SK-N-SH treated with all-trans-retinoic acid at 6 μM for 48 hours (cell line): ENCODE data around the gene HSP90AB1.

ENCODE experiments used
- ARNTL ChIP-seq: fragments of 450-650 bp; formaldehyde crosslinking; IDR thresholded peaks from 2 replicates; pipeline ENCODE4 v1.5.0; 2020; ENCODE audit warnings: low read depth, mild to moderate bottlenecking, moderate library complexity, borderline replicate concordance
- CREB5 ChIP-seq: fragments of 250-450 bp; sonication (Bioruptor Pico); IDR thresholded peaks from 2 replicates; pipeline ENCODE4 v1.5.1; 2020; ENCODE audit warnings: low read depth, mild to moderate bottlenecking, moderate library complexity
- CSDC2 ChIP-seq: fragments of 250-450 bp; sonication (Bioruptor Pico); IDR thresholded peaks from 2 replicates; pipeline ENCODE4 v1.5.0; 2020; ENCODE audit warnings: mild to moderate bottlenecking, moderate library complexity
- GLIS3 ChIP-seq: fragments of 250-450 bp; sonication (Bioruptor Pico); IDR thresholded peaks from 2 replicates; pipeline ENCODE4 v1.5.0; 2020; ENCODE audit warnings: mild to moderate bottlenecking, moderate library complexity
- ISL1 ChIP-seq: fragments of 250-450 bp; sonication (Bioruptor Pico); IDR thresholded peaks from 2 replicates; pipeline ENCODE4 v2.1.2; 2022; ENCODE audit warnings: mild to moderate bottlenecking, moderate library complexity
- PATZ1 ChIP-seq: fragments of 250-450 bp; sonication (Bioruptor Pico); IDR thresholded peaks from 2 replicates; pipeline ENCODE4 v1.8.0; 2020; ENCODE audit warnings: mild to moderate bottlenecking, moderate library complexity, borderline replicate concordance
- PPARA ChIP-seq: fragments of 250-450 bp; sonication (Bioruptor Pico); IDR thresholded peaks from 2 replicates; pipeline ENCODE4 v1.5.0; 2020; ENCODE audit warnings: mild to moderate bottlenecking, borderline replicate concordance
- RARB ChIP-seq: fragments of 250-450 bp; sonication (Bioruptor Pico); IDR thresholded peaks from 2 replicates; pipeline ENCODE4 v1.8.0; 2021; ENCODE audit warnings: mild to moderate bottlenecking, moderate library complexity
- TCF4 ChIP-seq: fragments of 250-450 bp; sonication (Bioruptor Pico); IDR thresholded peaks from 2 replicates; pipeline ENCODE4 v1.8.0; 2021; ENCODE audit warnings: mild to moderate bottlenecking, moderate library complexity, borderline replicate concordance
- TSHZ2 ChIP-seq: fragments of 250-450 bp; sonication (Bioruptor Pico); IDR thresholded peaks from 2 replicates; pipeline ENCODE4 v1.5.0; 2020; ENCODE audit warnings: mild to moderate bottlenecking, moderate library complexity
- ZC3H10 ChIP-seq: fragments of 250-450 bp; sonication (Bioruptor Pico); IDR thresholded peaks from 2 replicates; pipeline ENCODE4 v1.5.1; 2021; ENCODE audit warnings: mild to moderate bottlenecking, moderate library complexity
- ZFP30 ChIP-seq: fragments of 450-650 bp; formaldehyde crosslinking; IDR thresholded peaks from 2 replicates; pipeline ENCODE4 v1.5.0; 2022; ENCODE audit warnings: mild to moderate bottlenecking, moderate library complexity
- ZNF70 ChIP-seq: fragments of 450-650 bp; formaldehyde crosslinking; IDR thresholded peaks from 2 replicates; pipeline ENCODE4 v1.5.0; 2020; ENCODE audit warnings: mild to moderate bottlenecking, moderate library complexity
- ZNF8 ChIP-seq: fragments of 450-650 bp; formaldehyde crosslinking; IDR thresholded peaks from 2 replicates; pipeline ENCODE4 v1.5.0; 2020; ENCODE audit warnings: mild to moderate bottlenecking, moderate library complexity

- no peak for TF ChIP-seq ISL1 (CRISPR knock-in tag)
- TF ChIP-seq ARNTL, result no peak
- no peak for TF ChIP-seq PATZ1 (CRISPR knock-in tag)
- TF ChIP-seq ZFP30 (CRISPR knock-in tag), result no peak
- no peak for TF ChIP-seq PPARA (CRISPR knock-in tag)
- no peak for TF ChIP-seq ZC3H10
- TF ChIP-seq ZNF8 (CRISPR knock-in tag), result no peak
- TF ChIP-seq RARB (CRISPR knock-in tag), result no peak
- no peak for TF ChIP-seq TSHZ2 (CRISPR knock-in tag)
- no peak for TF ChIP-seq TCF4
- no peak for TF ChIP-seq GLIS3
- no peak for TF ChIP-seq CREB5 (CRISPR knock-in tag)
- no peak for TF ChIP-seq CSDC2
- TF ChIP-seq ZNF70 (CRISPR knock-in tag), result no peak
These were observed 18.9 kb downstream of the HSP90AB1 start for GRCh38 chr6:44265722-44266233.
